Measurements from ENCODE around the gene LCN6. TPM values are rescaled to one million over a fixed set of nuclear protein-coding genes. Genes with fewer than 3 reads are reported as not detected.

Gene LCN6
- total and polyA plus RNA-seq, 2 of the 13 experiments (the other 11 are each of a cell fraction or from before 2014, with no cell fraction given) = not detected

- TF ChIP-seq ZBTB43 (CRISPR knock-in tag; conservative IDR thresholded peaks at IDR 0.05) (no peak), CHD4 (IDR thresholded peaks at IDR 0.05; ENCODE audit: borderline replicate concordance, low read length) (no peak), ZNF263 (CRISPR knock-in tag; IDR thresholded peaks at IDR 0.05) (no peak), MTA1 (CRISPR knock-in tag; IDR thresholded peaks at IDR 0.05; ENCODE audit: borderline replicate concordance) (no peak), ZNF607 (CRISPR knock-in tag; IDR thresholded peaks at IDR 0.05; ENCODE audit: borderline replicate concordance) (0 out of 2 replicates have a peak, but pooled peaks have one; percentile 21), ZNF44 (CRISPR knock-in tag; IDR thresholded peaks at IDR 0.05) (no peak), SMARCE1 (IDR thresholded peaks at IDR 0.05; ENCODE audit: borderline replicate concordance) (no peak), ISX (CRISPR knock-in tag; conservative IDR thresholded peaks at IDR 0.05) (no peak), MYNN (CRISPR knock-in tag; IDR thresholded peaks at IDR 0.05; ENCODE audit: low read depth) (no peak), PPARG (CRISPR knock-in tag; conservative IDR thresholded peaks at IDR 0.05) (no peak), ZNF703 (CRISPR knock-in tag; IDR thresholded peaks at IDR 0.05; ENCODE audit: borderline replicate concordance) (no peak), TBP (CRISPR knock-in tag; IDR thresholded peaks at IDR 0.05) (no peak), ZNF776 (CRISPR knock-in tag; IDR thresholded peaks at IDR 0.05) (peak; percentile 74; the same call in 1 of the 2 replicates), AKAP8 (CRISPR knock-in tag; IDR thresholded peaks at IDR 0.05) (peak; percentile 44; the same call in 1 of the 2 replicates), ZNF335 (CRISPR knock-in tag; IDR thresholded peaks at IDR 0.05) (no peak), HNF1B (CRISPR knock-in tag; IDR thresholded peaks at IDR 0.05) (no peak; the same call in 1 of the 2 replicates), ZNF282 (IDR thresholded peaks at IDR 0.05; ENCODE audit: partially characterized antibody) (no peak), CHCHD3 (CRISPR knock-in tag; IDR thresholded peaks at IDR 0.05) (no peak), SKIL (CRISPR knock-in tag; IDR thresholded peaks at IDR 0.05; ENCODE audit: borderline replicate concordance) (no peak), ZNF556 (CRISPR knock-in tag; IDR thresholded peaks at IDR 0.05; ENCODE audit: borderline replicate concordance) (0 out of 2 replicates have a peak, but pooled peaks have one; percentile 25), ZNF687 (CRISPR knock-in tag; IDR thresholded peaks at IDR 0.05) (peak; percentile 54), CEBPB (IDR thresholded peaks at IDR 0.05; ENCODE audit: borderline replicate concordance, low read depth, low read length) (no peak)
Measured at GRCh38 chr9:136796238-136796774, 48.0 kb upstream of the LCN6 start, which contains the start of gene CCDC183 (continued).
